GM19099 (cell line): Measurements from ENCODE around the gene SLC16A3.

ENCODE experiments used
- POLR2A ChIP-seq: IDR thresholded peaks from 3 replicates; pipeline ENCODE4 v1.6.1; 2011; ENCODE audit warnings: low read depth; ENCODE audit not compliant: insufficient read length; ENCODE audit errors: extremely low read depth

Gene SLC16A3

DNA sequence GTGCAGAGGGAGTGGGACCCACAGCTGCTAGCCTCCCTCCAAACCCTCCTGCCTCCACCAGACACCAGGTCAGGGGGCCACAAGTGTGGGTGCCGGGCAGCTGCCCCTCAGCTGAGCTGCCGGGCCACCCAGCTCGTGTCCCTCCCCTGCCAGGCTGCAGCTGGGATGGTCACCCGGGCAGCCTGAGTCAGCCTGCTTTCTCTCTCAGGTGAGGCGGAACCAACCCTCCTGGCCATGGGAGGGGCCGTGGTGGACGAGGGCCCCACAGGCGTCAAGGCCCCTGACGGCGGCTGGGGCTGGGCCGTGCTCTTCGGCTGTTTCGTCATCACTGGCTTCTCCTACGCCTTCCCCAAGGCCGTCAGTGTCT is 6.9 kb downstream of the SLC16A3 start:
- no peak for TF ChIP-seq POLR2A

DNA sequence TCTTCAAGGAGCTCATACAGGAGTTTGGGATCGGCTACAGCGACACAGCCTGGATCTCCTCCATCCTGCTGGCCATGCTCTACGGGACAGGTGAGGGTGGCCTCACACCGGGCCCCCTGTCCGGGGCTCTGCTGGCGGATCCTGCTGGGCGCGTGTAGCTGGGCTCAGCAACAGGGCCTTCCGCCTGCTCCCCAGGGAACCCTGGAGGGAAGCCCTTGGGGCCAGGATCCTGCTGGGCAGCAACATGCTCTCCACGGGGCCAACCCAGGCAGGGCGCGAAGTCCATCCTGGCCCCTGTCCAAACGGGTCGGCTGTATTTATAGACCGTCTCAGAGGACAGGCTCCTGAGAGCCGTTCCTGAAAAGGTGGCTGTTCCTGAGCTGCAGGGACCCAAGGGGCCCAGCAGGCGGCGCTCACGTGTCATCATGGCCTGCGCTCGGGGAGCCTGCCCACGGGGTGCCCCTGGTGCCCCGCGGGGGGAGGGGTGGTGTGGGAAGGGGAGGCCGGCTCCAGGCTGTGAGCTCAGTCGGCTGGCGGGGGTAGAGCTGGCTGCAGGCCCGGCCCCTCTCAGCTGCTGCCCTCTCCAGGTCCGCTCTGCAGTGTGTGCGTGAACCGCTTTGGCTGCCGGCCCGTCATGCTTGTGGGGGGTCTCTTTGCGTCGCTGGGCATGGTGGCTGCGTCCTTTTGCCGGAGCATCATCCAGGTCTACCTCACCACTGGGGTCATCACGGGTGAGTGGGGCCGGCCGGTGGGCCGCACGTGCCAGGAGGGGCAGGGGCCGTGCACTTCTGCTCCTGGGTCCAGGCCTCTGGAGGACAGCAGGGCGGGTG is 7.5 kb downstream of the SLC16A3 start:
- no peak for TF ChIP-seq POLR2A

DNA sequence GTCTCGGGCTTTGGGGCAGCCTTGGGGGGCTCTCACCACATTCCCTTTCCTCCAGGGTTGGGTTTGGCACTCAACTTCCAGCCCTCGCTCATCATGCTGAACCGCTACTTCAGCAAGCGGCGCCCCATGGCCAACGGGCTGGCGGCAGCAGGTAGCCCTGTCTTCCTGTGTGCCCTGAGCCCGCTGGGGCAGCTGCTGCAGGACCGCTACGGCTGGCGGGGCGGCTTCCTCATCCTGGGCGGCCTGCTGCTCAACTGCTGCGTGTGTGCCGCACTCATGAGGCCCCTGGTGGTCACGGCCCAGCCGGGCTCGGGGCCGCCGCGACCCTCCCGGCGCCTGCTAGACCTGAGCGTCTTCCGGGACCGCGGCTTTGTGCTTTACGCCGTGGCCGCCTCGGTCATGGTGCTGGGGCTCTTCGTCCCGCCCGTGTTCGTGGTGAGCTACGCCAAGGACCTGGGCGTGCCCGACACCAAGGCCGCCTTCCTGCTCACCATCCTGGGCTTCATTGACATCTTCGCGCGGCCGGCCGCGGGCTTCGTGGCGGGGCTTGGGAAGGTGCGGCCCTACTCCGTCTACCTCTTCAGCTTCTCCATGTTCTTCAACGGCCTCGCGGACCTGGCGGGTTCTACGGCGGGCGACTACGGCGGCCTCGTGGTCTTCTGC is 8.4 kb downstream of the SLC16A3 start:
- no peak for TF ChIP-seq POLR2A

DNA sequence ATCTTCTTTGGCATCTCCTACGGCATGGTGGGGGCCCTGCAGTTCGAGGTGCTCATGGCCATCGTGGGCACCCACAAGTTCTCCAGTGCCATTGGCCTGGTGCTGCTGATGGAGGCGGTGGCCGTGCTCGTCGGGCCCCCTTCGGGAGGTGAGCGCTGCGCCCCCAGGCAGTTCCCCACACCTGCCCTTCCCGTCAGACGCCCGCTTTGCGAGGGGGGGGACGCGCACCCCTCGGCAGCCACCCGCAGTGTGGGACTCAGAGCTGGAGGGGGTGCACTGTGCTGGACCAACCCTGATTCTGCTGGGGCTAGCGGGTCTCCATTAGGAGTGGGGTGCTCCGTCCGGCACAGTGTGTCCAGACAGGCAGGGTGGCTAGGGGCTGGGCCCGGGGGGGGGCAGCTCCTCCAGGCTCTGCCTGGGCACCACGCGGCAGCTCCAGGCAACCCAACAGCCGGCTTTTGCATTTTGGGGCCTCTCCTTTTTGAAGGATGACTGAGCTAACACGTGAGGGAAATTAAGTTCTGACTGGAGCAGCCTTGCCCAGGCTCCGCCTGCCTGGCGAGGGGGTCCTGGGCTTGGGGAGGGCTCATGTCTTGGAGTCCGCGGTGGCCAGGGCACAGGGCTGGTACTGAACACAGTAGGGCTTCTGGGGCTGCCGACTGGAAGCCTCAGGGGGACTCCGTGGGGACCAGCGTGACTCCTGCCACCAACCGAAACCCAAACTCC is 9.1 kb downstream of the SLC16A3 start:
- TF ChIP-seq POLR2A: no peak

DNA sequence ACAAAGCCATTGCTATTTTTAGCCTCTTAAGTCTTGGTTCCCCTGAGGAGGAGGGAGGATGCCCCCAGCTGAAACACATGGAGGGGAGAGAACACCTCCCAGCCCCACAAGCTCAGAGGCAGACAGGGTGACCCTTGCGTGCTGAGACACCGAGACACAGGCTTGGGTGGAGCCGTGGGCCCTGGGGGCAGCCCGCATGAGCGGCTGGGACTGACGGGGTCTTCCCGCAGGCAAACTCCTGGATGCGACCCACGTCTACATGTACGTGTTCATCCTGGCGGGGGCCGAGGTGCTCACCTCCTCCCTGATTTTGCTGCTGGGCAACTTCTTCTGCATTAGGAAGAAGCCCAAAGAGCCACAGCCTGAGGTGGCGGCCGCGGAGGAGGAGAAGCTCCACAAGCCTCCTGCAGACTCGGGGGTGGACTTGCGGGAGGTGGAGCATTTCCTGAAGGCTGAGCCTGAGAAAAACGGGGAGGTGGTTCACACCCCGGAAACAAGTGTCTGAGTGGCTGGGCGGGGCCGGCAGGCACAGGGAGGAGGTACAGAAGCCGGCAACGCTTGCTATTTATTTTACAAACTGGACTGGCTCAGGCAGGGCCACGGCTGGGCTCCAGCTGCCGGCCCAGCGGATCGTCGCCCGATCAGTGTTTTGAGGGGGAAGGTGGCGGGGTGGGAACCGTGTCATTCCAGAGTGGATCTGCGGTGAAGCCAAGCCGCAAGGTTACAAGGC is 9.8 kb downstream of the SLC16A3 start:
- TF ChIP-seq POLR2A: no peak

DNA sequence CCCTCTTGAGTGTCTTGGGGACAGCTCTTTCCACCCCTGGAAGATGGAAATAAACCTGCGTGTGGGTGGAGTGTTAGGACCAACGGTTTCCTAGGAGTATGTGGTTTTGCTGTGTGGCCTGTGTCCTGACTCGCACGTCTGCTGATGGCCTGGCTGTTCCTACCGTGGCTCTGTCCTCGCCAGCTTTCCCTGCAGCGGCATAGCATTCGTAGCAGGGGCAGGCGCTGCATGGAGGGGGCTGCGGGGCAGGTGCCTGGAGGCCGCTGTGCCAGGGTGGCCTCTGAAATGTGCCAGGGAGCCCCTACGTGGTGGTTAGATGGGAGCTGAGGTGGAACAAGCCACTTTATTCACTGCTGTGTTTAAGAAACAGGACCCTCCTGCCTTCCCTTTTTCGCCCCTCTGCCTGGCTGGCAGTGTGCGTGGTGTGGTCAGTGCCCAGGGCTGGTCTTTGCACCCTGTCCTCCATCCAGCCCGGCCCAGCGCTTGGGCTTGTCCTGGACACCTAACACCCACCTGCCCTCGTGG is 10.6 kb downstream of the SLC16A3 start:
- TF ChIP-seq POLR2A: no peak

DNA sequence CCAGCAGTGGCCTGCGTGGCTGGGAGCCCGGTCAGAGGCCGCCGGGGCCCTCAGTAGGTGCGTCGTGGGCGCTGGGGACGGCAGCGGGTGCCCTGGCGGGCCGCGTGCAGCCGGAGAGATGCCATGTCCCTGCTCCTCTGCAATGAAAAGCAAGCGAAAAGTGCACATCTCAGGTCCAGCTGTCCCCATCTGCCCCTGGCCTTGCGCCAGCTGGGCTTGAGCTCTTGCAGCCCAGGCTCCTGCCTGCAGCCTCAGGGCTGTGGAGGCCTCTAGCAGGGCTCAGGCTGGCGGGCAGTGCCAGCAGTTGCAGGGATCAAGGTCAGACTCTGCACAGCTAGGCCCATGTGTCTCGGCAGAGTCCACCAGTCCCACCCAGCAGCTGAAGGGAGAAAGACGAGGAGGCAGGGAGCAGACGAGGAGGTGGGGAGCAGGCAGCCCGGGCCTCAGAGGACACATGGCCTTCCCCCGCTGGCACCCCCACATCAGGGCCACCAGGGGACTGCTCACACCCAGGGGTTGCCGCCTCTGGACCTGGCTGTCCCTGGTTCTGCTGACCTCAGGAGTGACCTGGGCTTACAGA is 11.2 kb downstream of the SLC16A3 start:
- no peak for TF ChIP-seq POLR2A

DNA sequence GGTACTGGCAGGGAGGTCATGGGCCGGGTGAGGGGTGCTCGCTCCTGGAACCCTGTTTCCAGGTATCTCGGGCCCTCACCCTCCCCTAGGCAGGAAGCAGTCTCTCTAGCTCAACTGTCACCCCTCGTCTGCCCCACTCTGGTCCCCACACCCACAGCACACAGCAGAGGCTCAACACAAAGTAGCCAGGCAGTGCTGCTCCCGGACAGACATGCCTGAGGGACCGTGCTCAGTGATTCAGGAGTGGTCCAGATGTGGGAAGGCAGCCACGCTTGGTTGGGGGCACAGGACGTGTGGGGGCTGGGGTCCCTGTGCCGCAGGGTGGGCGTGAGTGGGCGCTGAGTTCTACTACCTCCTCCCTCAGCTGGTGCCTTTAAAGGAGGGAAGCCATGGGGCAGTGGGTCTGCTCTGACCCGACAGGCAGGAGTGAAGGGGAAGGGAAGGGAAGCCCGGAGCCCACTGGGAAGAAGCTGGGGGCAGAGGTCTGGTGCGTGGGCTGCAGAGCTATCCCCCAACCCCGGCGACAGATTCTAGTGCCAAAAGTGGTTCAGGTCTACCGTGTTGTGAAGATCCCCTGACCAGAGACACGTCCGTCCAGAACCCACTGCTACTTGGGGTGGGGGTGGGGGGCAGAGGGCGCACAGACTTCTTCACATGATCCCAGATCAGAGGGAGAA is 11.8 kb downstream of the SLC16A3 start:
- no peak for TF ChIP-seq POLR2A

DNA sequence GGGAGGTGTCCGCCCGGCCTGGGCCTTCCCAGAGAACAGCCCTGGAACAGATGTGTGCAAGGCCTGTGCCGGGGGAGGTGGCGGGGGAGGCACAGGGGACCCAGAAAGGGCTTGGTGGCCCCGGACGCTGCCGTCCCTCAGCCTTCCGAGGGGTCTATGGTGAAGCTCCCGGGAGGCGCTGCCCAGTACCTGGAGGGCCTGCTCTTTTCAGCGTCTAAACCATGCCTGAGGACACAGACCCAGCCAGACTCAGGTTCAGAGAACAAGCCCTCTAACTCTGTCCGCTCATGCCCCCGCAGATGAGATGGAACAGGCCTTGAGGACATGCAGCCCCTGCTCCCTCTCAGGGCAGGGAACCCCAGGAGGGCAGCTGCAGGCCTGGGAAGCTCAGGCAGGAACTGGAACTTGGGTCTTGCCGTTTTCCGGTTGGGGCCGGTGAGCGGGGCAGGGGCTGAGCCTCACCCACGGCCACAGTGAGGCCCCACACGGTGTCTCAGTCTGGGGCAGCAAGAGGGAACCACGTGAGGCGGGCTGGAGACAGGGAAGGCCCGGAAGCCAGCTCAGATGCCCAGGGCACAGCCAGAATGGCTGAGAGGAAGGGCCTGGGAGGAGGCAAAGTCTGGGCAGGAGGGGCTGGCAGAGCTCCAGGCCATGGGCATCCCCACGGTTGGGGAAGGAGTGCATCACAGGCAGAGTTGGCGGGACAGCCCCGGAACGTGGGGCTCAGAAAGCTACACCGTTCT is 12.5 kb downstream of the SLC16A3 start:
- no peak for TF ChIP-seq POLR2A

DNA sequence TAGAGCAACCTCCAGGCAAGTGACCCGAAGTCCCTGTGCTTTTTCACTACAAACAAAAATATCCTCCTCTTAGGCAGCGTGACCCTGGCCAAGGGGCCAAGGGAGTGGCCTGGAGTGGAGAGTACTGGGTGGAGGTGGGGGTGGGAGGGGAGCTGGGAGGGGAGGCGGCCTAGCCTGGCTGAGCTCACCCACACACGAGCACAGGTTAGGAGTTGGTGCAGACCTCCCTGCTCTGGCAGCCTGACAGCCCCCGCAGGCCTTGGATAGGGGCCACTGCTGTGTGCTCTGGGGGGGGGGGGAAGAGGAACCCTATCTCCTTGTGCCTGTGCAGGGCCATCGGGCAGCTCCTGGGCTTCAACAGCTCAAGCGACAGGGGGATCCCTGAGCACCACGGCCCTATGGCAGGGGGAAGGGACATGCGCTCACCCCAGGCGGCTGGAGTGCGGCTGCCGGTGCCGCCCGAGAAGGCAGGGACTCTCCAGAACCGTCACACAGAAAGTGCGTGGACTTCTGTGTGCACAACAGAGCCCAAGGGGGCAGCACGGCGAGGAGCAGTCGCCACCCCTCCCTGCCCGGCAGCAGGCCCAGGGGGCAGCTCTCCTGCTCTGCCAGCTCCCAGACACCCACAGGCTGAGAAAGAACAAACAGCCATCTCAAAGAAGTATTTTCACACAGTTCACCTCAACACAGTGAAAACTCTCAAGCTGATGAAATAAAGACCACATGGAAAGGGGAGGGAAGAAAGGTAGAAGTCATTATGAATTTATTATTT is 13.3 kb downstream of the SLC16A3 start:
- TF ChIP-seq POLR2A: no peak

DNA sequence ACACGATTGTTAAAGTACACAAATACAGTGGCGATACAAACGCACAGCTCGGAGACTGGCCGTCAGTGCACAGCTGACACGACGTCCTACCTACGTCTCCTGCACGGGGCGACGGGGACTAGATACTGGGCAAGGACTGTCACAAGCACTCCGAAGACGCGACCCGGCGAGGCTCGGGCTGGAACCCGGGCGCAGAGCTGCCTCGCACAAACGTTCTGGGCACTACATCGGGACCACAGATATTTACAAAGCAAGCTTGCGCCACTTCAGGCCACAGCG is 13.8 kb downstream of the SLC16A3 start:
- no peak for TF ChIP-seq POLR2A

DNA sequence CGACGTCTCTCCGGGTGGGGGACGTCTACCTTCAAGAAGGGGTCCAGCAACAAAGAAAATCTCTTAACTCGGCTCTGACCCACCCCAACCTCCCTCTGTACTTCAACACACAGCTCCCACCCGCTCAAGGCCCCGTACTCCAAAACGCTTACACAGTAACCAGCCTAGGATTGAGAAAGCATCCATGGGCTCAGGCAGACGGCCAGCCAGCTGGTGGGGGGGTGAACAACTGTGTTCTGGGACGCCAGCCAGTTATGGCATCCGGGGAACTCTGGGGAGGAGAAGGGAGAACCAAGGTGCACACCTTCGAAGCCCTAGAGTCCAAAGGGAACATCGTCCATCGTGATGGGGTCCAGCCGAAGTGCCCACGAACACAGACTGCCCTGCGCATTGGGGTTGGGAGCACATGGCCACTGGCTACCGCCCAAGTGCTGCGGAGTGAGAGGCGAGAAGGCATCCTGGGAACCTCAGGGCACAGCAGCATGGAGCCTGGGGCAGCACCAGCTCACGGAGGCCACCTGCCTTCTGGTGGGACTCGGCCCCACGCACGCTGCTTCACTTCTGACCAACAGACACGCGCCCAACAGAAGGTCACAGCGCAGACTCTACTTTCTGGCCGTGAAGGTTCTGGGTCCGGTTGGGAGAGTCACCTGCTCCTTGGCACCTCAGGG is 14.3 kb downstream of the SLC16A3 start:
- no peak for TF ChIP-seq POLR2A
